ENCODE measurements around the gene RNU5B-1.
A peak's percentile ranks its signal among the peaks of the same experiment; 100 is the strongest.

Gene RNU5B-1

DNA sequence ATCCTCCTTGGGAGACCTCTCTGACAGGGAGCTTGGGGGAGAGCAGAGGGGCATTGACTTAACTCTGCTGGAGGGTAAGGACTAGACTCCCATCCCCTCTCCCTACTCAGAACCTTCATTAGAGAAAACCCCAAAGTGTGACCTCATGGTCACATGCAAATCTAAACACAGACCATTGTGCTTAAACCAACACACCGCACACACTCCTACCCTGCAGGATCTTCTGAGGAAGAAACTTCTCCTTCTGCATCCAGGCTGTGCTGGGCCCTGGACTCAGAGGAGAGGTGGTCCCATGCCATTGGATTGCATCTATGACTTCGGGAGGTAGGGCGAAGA, 17.0 kb upstream of the RNU5B-1 start:
- DNase-seq (ENCODE audit: low read depth in 2 of 2, low spot score in 1 of 2): no peak

DNA sequence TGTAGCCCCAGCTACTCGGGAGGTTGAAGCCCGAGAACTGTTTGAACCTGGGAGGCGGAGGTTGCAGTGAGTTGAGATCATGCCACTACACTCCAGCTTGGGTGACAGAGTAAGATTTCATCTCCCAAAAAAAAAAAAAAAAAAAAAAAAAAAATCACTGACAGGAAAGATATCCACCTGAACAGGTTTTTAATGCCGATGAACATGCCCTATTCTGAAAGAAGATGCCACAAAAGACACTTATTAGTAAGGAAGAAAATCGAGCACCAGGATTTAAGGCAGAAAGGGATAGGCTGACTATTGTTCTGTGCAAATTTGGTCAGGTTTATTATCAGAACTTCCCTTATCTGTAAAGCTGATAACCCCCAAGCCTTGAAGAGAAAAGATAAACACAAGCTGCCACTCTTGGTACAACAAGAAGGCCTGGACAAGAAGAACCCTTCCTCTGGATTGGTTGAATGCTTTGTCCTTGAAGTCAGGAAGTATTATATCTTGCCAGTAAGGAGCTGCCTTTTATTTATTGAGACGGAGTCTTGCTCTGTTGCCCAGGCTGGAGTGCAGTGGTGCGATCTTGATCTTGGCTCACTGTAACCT, 15.1 kb upstream of the RNU5B-1 start:
- DNase-seq (ENCODE audit: low read depth in 2 of 2, low spot score in 1 of 2): no peak

DNA sequence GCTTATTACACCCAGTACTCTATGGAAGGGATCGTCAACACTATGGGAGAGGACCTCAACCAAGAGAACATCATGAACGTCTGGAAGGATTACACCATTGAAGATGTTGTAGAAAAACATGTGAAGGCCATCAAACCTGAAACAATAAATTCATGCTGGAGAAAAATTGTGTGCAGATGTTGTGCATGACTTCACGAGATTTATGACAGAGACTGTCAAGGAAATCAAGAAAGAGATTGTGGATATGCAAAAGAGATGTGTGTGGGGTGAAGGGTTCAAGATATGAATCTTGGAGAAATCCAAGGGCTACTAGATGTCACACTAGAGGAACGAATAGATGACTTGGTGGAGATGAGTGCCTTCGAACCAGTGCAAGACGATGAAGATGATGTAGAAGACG, 14.2 kb upstream of the RNU5B-1 start:
- no peak for DNase-seq (ENCODE audit: low read depth in 2 of 2, low spot score in 1 of 2)

DNA sequence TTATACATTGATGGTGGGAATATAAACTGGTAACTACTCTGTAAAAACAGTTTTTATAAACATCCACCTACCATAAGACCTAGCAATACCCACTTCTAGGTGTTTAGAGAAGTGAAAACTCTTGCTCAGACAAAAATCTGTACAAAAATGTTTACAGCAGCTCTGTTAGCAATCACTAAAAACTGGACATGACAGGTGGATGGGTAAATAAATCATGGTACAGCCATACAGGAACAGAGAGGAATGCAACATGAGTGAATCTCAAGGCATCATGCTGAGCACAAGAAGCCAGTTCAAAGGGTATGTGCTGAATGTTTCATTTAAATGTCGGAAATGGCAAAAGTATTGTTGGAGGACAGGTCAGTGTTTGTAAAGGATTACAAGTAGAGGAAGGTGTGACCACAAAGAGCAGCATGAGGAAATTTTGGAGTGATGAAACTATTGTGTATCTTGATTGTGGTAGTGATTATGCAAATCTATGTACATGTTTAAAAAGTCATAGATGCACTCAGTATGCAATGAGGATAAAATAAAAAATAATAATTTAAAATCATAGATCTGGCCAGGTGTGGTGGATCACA, 11.4 kb upstream of the RNU5B-1 start:
- no peak for DNase-seq (ENCODE audit: low read depth in 2 of 2, low spot score in 1 of 2)

DNA sequence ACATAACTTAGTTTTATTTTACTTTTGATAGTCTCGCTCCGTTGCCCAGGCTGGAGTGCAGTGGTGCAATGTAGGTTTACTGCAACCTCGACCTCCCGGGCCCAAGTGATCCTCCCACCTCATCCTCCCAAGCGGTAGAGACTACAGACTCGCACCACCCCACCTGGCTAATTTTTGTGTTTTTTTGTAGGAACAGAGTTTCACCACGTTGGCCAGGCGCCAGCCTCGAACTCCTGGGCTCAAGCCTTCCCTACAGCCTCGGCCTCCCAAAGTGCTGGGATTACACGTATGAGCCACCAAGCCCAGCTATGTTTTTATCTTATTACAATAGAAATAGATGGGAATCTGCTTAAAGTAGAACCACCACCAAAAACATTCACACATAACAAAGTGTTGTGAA, 5.7 kb upstream of the RNU5B-1 start:
- no peak for DNase-seq (ENCODE audit: low read depth in 2 of 2, low spot score in 1 of 2)

DNA sequence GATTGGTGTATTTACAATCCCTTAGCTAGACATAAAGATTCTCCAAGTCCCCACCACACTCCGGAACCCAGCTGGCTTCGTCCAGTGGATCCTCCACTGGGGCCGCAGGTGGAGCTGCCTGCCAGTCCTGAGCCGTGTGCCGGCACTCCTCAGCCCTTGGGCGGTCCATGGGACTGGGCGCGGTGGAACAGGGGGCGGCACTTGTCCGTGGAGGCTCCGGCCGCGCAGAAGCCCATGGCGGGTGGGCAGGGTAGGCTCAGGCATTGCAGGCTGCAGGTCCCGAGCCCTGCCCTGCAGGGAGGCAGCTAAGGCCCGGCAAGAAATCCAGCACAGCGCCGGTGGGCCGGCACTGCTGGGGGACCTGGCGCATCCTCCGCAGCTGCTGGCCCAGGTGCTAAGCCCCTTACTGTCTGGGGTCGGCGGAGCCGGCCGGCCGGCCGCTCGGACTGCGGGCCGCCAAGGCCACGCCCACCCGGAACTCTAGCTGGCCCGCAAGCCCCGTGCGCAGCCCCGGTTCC, 3.5 kb upstream of the RNU5B-1 start:
- DNase-seq (ENCODE audit: low read depth in 2 of 2, low spot score in 1 of 2): no peak

DNA sequence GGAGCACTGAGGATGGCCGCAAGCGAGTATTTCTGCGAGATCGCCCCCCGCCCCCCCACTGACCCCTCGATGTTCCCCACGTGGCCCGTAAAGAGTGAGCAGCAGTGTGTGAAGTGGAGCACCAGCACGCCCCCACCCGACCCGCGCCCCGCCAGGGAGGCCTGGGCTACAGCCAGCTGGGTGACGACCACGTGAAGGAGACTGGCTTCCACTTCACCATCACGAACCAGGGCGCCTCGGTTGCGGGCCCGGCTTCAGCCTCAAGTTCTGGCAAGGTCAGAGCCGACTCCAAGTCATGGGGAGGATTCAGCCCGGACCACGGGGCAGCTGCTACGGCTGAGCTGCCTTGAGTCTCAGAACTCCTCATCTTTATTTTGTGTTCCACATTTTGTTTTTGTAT, 2.4 kb upstream of the RNU5B-1 start:
- no peak for DNase-seq (ENCODE audit: low read depth in 2 of 2, low spot score in 1 of 2)

DNA sequence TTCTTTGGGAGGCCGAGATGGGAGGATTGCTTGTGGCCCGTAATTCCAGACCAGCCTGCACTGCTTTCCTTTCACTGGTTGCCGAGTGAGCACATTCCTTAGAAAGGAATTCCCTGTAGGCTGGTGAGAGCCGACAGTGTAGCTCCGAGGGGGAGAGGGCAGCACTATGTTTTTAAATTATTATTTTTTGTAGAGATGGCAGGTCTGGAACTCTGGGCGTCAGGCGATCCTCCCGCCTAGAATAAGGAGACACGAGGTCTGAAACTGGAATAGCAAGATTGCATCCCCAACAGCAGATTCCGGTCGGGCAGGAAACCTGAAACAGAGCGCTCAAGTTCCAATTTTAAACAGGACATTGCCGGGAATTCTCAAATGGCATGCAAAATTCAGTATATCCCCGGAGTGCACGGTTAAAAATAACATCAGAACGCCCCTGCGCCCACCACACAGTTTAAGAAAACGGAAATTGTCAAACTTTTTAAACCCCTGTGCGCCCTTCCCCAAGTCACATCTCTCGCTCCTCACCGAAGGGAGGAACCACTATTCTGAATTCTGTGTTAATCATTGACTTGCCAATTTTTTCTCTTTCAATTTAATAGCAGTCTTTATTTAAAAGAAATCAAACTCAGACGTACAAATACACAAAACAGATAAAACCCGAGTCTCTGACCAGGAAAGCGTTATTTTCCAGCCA, 643 bp upstream of the RNU5B-1 start:
- no peak for DNase-seq (ENCODE audit: low read depth in 2 of 2, low spot score in 1 of 2)

DNA sequence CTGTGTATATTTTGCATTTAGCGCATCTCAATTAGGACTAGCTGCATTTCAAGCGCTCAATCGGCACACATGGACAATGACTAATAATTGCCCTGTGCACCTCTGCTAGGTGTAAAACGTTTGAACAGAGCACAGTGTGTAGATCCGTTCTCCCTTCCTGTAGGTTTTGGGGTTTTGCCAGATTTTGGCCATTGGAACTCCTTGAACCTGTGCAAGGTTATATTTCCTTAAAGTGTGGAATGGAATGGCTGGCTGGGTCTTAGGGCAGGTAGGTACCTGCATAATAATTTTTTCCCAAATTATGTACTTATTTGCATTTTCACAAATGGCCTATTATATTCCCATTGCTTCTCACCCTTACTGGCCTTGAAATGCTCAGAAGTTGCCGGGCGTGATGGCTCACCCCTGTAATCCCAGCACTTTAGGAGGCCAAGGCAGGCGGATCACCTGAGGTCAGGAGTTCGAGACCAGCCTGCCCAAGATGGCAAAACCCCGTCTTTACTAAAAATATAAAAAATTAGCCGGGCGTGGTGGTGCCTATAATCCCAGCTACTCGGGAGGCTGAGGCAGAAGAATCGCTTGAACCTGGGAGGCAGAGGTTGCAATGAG, 777 bp downstream of the RNU5B-1 start:
- no peak for DNase-seq (ENCODE audit: low read depth in 2 of 2, low spot score in 1 of 2)

DNA sequence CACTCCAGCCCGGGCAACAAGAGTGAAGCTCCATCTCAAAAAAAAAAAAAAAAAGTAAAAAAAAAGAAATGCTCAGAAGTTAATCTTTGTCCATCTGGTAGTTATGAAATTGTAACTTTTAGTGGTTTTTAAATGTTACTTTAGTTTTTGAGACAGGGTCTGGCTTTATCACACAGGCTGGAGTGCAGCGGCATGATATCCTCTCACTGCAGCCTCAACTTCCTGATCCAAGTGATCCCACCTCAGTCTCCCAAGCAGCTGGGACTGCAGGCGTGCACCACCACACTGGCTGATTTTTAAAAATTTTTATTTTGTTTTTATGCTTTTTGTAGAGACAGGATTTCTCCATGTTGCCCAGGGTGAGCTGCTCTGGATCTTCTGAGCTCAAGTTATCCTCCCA, 1.3 kb downstream of the RNU5B-1 start:
- DNase-seq (ENCODE audit: low read depth in 2 of 2, low spot score in 1 of 2): no peak

DNA sequence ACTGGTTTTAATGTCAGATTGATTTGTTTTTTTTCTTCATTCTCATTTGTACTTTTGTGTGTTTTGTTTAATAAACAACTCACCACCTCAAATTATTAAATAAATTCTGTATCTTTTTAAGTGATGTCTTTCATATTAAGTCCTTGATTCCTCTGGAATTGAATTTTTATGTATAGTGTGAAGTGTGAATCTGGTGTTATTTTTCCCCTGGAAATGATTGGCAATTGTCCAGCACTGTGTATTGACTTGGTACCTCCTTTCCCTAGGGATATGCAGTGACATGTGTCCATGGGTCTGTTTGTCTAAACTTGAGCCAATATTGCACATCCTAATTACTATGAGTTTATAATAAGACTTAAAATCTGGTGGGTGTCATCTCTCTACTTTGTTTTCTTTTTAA, 2.1 kb downstream of the RNU5B-1 start:
- DNase-seq (ENCODE audit: low read depth in 2 of 2, low spot score in 1 of 2): no peak

DNA sequence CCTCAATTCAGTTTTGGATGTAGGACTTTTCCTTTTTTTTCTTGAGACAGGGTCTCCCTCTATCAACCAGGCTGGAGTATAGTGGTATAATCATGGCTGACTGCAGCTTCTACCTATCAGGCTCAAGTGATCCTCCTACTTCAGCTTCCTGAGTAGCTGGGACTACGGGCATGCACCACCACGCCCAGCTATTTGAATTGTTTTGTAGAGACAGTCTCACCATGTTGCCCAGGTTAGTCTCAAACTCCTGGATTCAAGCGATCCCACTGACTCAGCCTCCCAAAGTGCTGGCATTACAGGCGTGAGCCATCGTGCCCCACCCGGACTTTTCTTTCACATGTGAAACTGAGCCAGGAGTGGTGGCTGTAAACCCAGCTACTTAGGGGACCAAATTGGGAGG, 3.5 kb downstream of the RNU5B-1 start:
- no peak for DNase-seq (ENCODE audit: low read depth in 2 of 2, low spot score in 1 of 2)

DNA sequence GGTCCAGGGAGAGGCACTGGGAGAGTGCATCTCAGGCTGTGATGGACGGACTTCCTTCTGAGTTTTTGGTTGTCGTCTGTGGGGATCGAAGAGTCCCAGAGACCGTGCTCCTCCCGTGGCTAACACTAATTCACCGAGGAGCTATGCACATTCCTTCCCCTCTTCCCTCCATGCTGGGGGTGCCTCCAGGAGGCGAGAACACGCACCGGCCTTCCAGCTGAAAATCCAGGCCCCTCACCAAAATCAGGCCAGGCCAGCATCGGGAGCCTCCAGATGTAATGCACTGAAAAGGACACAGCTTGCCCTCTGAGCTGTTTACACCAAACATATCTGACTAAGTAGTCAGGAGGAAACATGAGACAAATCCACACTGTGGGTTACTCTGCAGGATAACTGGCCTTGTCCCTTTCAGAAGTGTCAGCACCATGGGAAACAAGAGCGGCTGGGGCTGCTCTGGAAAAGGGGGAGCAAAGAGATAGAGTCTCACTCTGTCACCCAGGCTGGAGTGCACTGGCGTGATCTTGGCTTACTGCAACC, 5.5 kb downstream of the RNU5B-1 start:
- DNase-seq (ENCODE audit: low read depth in 2 of 2, low spot score in 1 of 2): no peak

DNA sequence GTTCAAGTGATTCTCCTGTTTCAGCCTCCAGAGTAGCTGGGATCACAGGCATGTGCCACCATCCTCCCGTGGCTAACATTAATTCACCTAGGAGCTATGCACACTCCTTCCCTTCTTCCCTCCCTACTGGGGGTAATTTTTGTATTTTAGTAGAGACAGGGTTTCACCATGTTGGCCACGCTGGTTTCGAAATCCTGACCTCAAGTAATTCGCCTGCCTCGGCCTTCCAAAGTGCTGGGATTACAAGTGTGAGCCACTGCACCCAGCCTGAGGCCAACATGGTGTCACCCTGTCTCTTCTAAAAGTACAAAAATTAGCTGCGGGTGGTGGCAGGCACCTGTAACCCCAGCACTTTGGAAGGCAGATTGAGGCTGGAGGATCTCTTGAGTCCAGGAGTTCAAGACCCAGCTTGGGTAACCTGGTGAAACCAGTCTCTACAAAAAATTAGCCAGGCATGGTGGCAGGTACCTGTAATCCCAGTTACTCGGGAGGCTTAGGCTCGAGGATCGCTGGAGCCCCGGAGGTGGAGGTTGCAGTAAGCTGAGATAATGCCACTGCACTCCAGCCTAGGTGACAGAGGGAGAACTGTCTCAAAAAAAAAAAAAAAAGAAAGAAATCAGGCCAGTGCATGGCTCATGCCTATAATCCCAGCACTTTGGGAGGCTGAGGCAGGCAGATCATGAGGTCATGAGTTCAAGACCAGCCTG, 6.1 kb downstream of the RNU5B-1 start:
- DNase-seq (ENCODE audit: low read depth in 2 of 2, low spot score in 1 of 2): no peak

DNA sequence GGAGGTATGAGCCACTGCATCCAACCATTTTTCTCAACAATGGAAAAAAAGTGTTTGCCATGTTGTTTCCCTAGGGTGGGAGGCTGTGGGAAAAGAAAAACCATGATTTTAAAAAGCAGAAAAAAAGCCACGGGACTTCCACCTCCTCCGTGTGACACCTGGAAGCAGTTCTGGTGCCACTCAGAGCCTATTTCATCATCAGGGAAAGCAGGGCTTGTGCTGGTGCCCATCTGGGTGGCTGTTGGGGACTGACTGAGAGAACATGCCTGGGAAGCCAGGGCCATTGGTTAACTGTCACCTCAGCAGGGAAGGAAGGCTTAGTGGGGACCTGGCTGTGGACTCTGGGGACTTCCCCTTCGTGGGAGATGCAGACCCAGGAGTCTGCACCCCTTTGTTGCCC, 7.3 kb downstream of the RNU5B-1 start:
- no peak for DNase-seq (ENCODE audit: low read depth in 2 of 2, low spot score in 1 of 2)

DNA sequence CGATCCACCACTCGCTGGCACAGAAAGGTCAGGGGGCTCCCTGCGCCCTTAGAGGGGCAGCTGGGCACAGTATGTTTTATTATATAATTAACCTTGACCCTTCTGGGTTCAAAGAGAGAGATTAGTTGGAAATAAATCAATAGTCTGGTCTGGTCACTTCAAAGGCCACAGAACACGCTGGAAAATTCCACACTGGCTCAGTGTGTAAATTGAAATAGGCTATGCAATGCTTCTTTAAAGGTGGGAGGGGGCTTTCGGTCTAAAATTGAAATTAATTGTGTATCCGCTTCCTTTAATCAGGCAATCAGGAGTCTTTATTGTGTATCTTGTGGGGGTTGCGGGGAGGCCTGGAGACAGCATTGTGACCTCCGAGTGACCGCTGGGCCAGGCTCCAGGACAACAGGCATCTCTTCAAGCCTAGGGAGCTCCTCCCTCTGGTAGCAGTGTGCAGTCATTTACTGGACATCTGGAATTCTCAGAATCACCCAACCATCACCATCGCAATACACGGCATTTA, 8.0 kb downstream of the RNU5B-1 start:
- DNase-seq (ENCODE audit: low read depth in 2 of 2, low spot score in 1 of 2): no peak

DNA sequence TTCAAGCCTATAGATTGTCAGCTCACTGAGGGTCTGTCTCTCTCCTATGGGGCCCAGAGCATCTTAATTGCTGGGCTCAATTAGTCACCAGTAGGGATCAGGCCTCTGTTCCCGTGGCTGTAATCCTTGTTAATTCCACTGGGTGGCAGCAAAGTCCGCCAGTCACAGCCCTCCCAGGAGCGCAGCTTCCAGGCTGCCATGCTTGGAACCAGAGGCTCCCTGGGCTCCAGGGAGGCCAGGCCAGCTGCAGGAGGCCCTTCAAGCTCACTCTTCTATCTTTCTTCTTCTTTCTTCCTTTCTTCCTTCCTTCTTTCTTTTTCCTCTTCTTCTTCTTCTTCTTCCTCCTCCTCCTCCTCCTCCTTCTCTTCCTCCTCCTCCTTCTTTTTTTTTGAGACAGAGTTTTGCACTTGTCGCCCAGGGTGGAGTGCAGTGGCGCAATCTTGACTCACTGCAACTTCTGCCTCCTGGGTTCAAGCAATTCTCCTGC, 14.4 kb downstream of the RNU5B-1 start:
- peak; percentile 28 to 52 for DNase-seq (ENCODE audit: low read depth in 2 of 2, low spot score in 1 of 2)

DNA sequence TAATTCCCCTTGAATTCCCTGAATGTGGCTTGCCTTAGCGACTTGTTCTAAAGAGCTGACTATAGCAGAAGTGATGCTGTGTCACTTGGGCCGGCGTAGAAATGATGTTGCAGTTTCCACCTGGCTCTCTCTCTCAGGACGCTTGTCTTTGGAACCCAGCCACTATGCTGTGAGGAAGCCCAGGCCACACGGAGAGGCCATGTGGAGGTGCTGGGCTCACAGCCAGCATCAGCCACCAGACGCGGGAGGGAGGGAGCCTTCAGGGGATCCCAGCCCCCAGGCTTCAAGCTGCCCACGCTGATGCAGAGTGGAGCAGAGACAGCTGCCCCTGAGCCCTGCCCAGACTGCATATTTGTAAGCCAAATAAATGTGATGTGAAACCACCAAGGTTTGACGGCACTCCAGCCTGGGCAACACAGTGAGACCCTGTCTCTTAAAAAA, 18.6 kb downstream of the RNU5B-1 start:
- DNase-seq (ENCODE audit: low read depth in 2 of 2, low spot score in 1 of 2): no peak

DNA sequence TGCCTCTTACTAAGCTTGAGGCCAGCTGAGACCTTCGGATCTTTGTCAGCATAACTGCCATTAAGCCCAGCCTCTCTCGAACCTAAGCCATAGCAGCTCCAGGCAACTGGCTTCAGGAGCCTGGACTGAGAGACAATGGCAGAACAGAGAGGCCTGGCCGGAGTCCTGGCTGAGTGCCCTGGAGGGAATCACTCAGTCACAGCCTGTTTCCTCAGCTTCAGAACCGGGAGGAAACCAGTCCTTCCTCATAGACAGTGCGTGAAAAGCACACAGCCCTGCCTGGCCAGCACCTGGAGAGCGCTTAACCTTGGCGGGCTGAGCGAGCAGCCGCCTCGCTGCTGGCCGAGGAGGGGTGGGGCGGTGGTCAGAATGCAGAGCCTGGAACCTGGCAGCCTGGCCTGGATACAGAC, 21.6 kb downstream of the RNU5B-1 start:
- DNase-seq (ENCODE audit: low read depth in 2 of 2, low spot score in 1 of 2): no peak

DNA sequence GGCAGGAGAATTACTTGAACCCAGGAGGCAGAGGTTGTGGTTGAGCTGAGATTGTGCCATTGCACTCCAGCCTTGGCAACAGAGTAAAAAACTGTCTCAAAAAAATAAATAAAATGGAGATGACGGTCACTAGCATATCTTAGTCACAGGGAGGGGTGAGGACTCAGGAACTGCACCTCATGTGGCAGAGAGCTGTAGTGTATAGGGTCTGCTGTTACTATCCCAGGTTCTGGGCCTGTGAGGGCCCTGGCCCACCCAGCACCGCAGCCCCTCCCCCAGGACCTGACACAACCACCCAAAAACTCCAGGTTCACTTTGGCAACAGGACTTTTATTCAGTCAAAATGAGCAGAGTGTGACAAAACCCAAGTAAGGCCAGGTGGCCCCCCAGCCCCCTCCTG, 22.3 kb downstream of the RNU5B-1 start:
- DNase-seq (ENCODE audit: low read depth in 2 of 2, low spot score in 1 of 2): no peak

Data from stimulated activated CD8-positive, alpha-beta memory T cell treated with anti-CD3 and anti-CD28 coated beads, Interleukin-4, amount 100 ng/mL, for 1 hour (primary cell).